Measurements from ENCODE around the gene METTL16. TPM values are rescaled to one million over a fixed set of nuclear protein-coding genes. Genes with fewer than 3 reads are reported as not detected.
"Not testable (repeated sequence)": the region's sequence is repeated elsewhere in the genome, so short reads cannot be mapped to it uniquely, and the experiment has no call there.

The METTL16 gene
- total RNA-seq, 4 donors from 2014 or later: 30.4 to 48.9 (median 44.7) TPM

- DNase-seq: no peak
- no peaks in the 10 kb centered on the region for H3K9me3 ChIP-seq
- H3K27ac ChIP-seq: no peak overlapping the region
- peaks cover 0 to 10% of the 10 kb centered on the region in 2 donors for H3K4me1 ChIP-seq
- H3K27me3 ChIP-seq: no peaks in the 10 kb centered on the region
- H3K36me3 ChIP-seq: no peaks in the 10 kb centered on the region
- 84 to 91% methylated on average over 7 to 8 of the region's 8 CpGs for WGBS, 2 donors
- TF ChIP-seq POLR2A (IDR thresholded peaks at IDR 0.05): no peak
- TF ChIP-seq CTCF (IDR thresholded peaks at IDR 0.05): no peak
- H3K4me3 ChIP-seq (replicated peaks in 1 of 3): no peak overlapping the region
- intact Hi-C loops (cut with DNase I): no loop called here
Observed at GRCh38 chr17:2549392-2550211, 37.9 kb upstream of the METTL16 start.

- intact Hi-C loops (cut with DNase I); H3K9me3 ChIP-seq; H3K4me3 ChIP-seq (replicated peaks in 1 of 3); H3K27me3 ChIP-seq; H3K36me3 ChIP-seq: not testable (repeated sequence)
- WGBS, 2 donors: 33 to 50% methylated on average over 9 of the region's 9 CpGs
- H3K27ac ChIP-seq: peak overlapping the region in 1 of 3 donors; percentile 10
- peak; percentile 79 to 80 for DNase-seq
- H3K4me1 ChIP-seq: peaks cover 0 to 10% of the 10 kb centered on the region in 2 donors
Observed at GRCh38 chr17:2548026-2548425, 36.3 kb upstream of the METTL16 start.

- no peak overlapping the region for H3K27ac ChIP-seq
- WGBS, 2 donors: 80 to 88% methylated on average over 9 of the region's 9 CpGs
Observed at GRCh38 chr17:2547176-2547575, 35.5 kb upstream of the METTL16 start.

GRCh38 chr17:2545393-2545792 is 33.7 kb upstream of the METTL16 start:
- DNase-seq: peak; percentile 20 to 22
- 66 to 68% methylated on average over 7 of the region's 7 CpGs for WGBS, 2 donors
- no peaks in the 10 kb centered on the region for H3K36me3 ChIP-seq

More at GRCh38 chr17:2547176-2547575, 35.5 kb upstream of the METTL16 start:
- intact Hi-C loops (cut with DNase I): no loop called here
- TF ChIP-seq CTCF (IDR thresholded peaks at IDR 0.05): no peak
- no peak for TF ChIP-seq POLR2A (IDR thresholded peaks at IDR 0.05)
- no peak for DNase-seq
- Histone ChIP-seq H3K27me3 (no peaks in the 10 kb centered on the region), H3K9me3 (no peaks in the 10 kb centered on the region), H3K4me1 (peaks cover 0 to 10% of the 10 kb centered on the region in 2 donors), H3K4me3 (replicated peaks in 1 of 3) (no peak overlapping the region), H3K36me3 (no peaks in the 10 kb centered on the region)

GRCh38 chr17:2542456-2542855 is 30.8 kb upstream of the METTL16 start:
- 70 to 73% methylated on average over 7 of the region's 7 CpGs for WGBS, 2 donors
- Histone ChIP-seq H3K27me3 (no peaks in the 10 kb centered on the region), H3K36me3 (no peaks in the 10 kb centered on the region), H3K4me1 (peaks cover 0 to 14% of the 10 kb centered on the region in 2 donors), H3K4me3 (replicated peaks in 1 of 3) (no peak overlapping the region), H3K9me3 (no peaks in the 10 kb centered on the region), H3K27ac (no peak overlapping the region)
- intact Hi-C loops (cut with DNase I): no loop called here
- DNase-seq: no peak
- TF ChIP-seq CTCF (IDR thresholded peaks at IDR 0.05): no peak

More at GRCh38 chr17:2545393-2545792, 33.7 kb upstream of the METTL16 start:
- TF ChIP-seq CTCF (IDR thresholded peaks at IDR 0.05) (no peak), POLR2A (IDR thresholded peaks at IDR 0.05) (no peak)
- no peak overlapping the region for H3K27ac ChIP-seq
- H3K27me3 ChIP-seq: no peaks in the 10 kb centered on the region
- intact Hi-C loops (cut with DNase I): no loop called here
- peaks cover 0 to 15% of the 10 kb centered on the region in 2 donors for H3K4me1 ChIP-seq
- H3K9me3 ChIP-seq: no peaks in the 10 kb centered on the region
- H3K4me3 ChIP-seq (replicated peaks in 1 of 3): no peak overlapping the region

Data from thyroid gland (tissue), 4 donors.